ENCODE results near the gene GAS1.

- TF ChIP-seq CTCF (IDR thresholded peaks at IDR 0.05; ENCODE audit: insufficient read depth, low read depth, low read length) = no peak
- TF ChIP-seq EZH2 (IDR thresholded peaks at IDR 0.05; ENCODE audit: insufficient read depth, low read length) = no peak
These were observed 40.0 kb downstream of the GAS1 start for GRCh38 chr9:86907346-86907745.

All from astrocyte (in vitro differentiated cells and primary cell).